Endodermal cell (in vitro differentiated cells): ENCODE measurements around the gene NBL1. TPM values are rescaled to one million over a fixed set of nuclear protein-coding genes. Genes with fewer than 3 reads are reported as not detected.
A peak's percentile ranks its signal among the peaks of the same experiment; 100 is the strongest.

Experiments
- DNase-seq: peaks from one replicate; pipeline ENCODE4 v3.0.0-alpha.2; 2017
- H3K27ac ChIP-seq: 2 replicates; pipeline ENCODE4 v1.5.1; 2013; ENCODE audit warnings: mild to moderate bottlenecking, low read depth, low read length, moderate library complexity
- H3K27me3 ChIP-seq: 2 replicates; pipeline ENCODE4 v1.6.1; 2013; ENCODE audit warnings: mild to moderate bottlenecking, low read length, moderate library complexity; ENCODE audit not compliant: insufficient read depth, control insufficient read depth, poor library complexity, severe bottlenecking
- H3K36me3 ChIP-seq: 2 replicates; pipeline ENCODE4 v1.7.0; 2013; ENCODE audit warnings: mild to moderate bottlenecking, low read length, moderate library complexity; ENCODE audit not compliant: control insufficient read depth, insufficient read depth
- H3K4me1 ChIP-seq: one replicate; pipeline ENCODE4 v1.7.0; 2013; ENCODE audit warnings: low read length; ENCODE audit not compliant: control insufficient read depth, insufficient read depth
- H3K4me3 ChIP-seq: 2 replicates; pipeline ENCODE4 v1.5.1; 2013; ENCODE audit warnings: mild to moderate bottlenecking, low read length, moderate library complexity
- H3K9ac ChIP-seq: 2 replicates; pipeline ENCODE4 v1.6.1; 2013; ENCODE audit warnings: mild to moderate bottlenecking, low read length, moderate library complexity; ENCODE audit not compliant: poor library complexity, severe bottlenecking; ENCODE audit errors: extremely low read depth
- H3K9me3 ChIP-seq: 2 replicates; pipeline ENCODE4 v1.6.1; 2013; ENCODE audit warnings: mild to moderate bottlenecking, low read length, moderate library complexity; ENCODE audit not compliant: control insufficient read depth
- H3K27ac Mint-ChIP-seq: 2 replicates; pipeline ENCODE4 v1.8.0; 2020; ENCODE audit warnings: mixed read lengths
- H3K27me3 Mint-ChIP-seq: 2 replicates; pipeline ENCODE4 v1.8.0; 2021; ENCODE audit warnings: mild to moderate bottlenecking, mixed read lengths; ENCODE audit not compliant: insufficient read depth
- H3K36me3 Mint-ChIP-seq: 2 replicates; pipeline ENCODE4 v1.8.0; 2020; ENCODE audit warnings: low read depth, mixed read lengths
- H3K4me1 Mint-ChIP-seq: 2 replicates; pipeline ENCODE4 v1.8.0; 2020; ENCODE audit warnings: mixed read lengths
- H3K4me3 Mint-ChIP-seq: 2 replicates; pipeline ENCODE4 v1.8.0; 2020; ENCODE audit warnings: mild to moderate bottlenecking, moderate library complexity, mixed read lengths
- H3K9me3 Mint-ChIP-seq: 2 replicates; pipeline ENCODE4 v1.8.0; 2020; ENCODE audit warnings: mild to moderate bottlenecking, mixed read lengths
- WGBS, 2 experiments: methylation state at CpG; one replicate each; pipeline versions ENCODE4 v1.1.5 to v1.1.7; 2013; ENCODE audit warnings: missing lambda C conversion rate in 2 of 2, mixed read lengths in 1 of 2; ENCODE audit not compliant: insufficient coverage in 1 of 2, insufficient read length in 1 of 2; 5-methylcytosine and 5-hydroxymethylcytosine counted together
- total RNA-seq, 2 donors: library from RNA; stranded (reverse); fragmentation: NEBNext Ultra II Directional in 1 of 2; extraction: Animal tissue kit (Norgen Biotek cat#: 25700) in 1 of 2; gene quantifications; 2 replicates in 1 of 2; 3 replicates in 1 of 2; pipeline ENCODE4 v1.2.1, GENCODE V29; 2021
- TF ChIP-seq, protein P1 (sequence below): fragments of 200-600 bp; sonication (generic); conservative IDR thresholded peaks from 2 replicates; pipeline ENCODE4 v1.5.0; 2021; ENCODE audit warnings: antibody characterized with exemption, mild to moderate bottlenecking

The NBL1 gene
- total RNA-seq, 2 donors from 2014 or later = 13.7 to 32.4 TPM

DNA sequence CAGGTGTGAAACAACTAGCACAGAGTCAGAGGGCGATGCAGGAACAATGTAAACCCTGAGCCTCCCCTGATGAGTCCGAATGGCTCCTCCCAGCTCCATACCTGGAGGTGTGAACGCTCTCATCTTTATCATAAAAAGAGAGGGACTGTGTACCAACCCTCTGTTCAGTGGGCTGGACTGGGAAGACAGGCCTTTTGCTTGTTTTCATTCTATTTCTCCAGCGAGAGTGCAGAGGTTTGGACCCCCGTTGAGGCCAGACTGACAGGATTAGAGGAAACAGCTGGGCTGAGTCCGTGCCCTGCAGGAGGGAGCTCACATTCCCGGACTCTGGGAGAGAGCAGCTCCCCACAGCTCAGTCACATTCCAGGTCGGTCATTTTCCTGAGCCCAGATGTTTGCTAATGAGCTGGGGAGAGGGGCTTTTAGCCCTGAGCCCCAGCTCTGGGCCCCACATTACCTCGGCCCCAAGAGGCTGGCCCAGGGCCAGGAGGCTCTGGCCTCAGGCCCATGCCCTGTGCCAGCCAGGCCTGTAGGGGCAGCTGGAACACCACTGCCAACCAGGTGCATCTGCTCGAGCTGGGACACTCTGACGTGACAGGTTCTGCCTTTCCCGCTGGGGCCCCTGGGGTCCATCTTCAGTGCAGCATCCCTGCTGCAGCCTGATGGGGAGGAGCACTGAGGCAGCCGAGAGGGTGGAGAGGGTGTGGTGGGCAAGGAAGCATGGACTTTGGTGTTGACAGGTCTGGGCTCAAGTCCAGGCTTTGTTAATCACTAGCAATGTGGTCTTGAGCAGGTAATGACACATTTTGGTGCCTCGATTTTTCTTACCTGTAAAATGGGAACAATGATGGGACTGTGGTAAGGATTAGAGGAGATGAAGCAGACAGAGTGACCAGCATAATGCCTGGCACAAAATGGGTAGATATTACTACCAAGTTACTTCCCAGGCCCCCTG lies 3.5 kb upstream of the NBL1 start:
- Histone ChIP-seq H3K9me3 (no peaks in the 10 kb centered on the region), H3K27ac (no peak overlapping the region), H3K4me1 (peaks cover 11% of the 10 kb centered on the region), H3K4me3 (no peak overlapping the region), H3K36me3 (no peaks in the 10 kb centered on the region), H3K9ac (peak overlapping the region; percentile 24), H3K27me3 (peaks cover 13% of the 10 kb centered on the region)
- 31 to 35% methylated on average over 7 to 14 of the region's 14 CpGs for WGBS, 2 experiments
- peaks cover 24% of the 10 kb centered on the region for H3K4me1 Mint-ChIP-seq
- no peaks in the 10 kb centered on the region for H3K9me3 Mint-ChIP-seq
- peak overlapping the region; percentile 85 for H3K27ac Mint-ChIP-seq
- TF ChIP-seq, protein P1, sequence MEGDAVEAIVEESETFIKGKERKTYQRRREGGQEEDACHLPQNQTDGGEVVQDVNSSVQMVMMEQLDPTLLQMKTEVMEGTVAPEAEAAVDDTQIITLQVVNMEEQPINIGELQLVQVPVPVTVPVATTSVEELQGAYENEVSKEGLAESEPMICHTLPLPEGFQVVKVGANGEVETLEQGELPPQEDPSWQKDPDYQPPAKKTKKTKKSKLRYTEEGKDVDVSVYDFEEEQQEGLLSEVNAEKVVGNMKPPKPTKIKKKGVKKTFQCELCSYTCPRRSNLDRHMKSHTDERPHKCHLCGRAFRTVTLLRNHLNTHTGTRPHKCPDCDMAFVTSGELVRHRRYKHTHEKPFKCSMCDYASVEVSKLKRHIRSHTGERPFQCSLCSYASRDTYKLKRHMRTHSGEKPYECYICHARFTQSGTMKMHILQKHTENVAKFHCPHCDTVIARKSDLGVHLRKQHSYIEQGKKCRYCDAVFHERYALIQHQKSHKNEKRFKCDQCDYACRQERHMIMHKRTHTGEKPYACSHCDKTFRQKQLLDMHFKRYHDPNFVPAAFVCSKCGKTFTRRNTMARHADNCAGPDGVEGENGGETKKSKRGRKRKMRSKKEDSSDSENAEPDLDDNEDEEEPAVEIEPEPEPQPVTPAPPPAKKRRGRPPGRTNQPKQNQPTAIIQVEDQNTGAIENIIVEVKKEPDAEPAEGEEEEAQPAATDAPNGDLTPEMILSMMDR = peak; percentile 58
- peaks cover 35% of the 10 kb centered on the region for H3K27me3 Mint-ChIP-seq
- H3K36me3 Mint-ChIP-seq = no peaks in the 10 kb centered on the region
- DNase-seq = peak; percentile 92
- no peak overlapping the region for H3K4me3 Mint-ChIP-seq

DNA sequence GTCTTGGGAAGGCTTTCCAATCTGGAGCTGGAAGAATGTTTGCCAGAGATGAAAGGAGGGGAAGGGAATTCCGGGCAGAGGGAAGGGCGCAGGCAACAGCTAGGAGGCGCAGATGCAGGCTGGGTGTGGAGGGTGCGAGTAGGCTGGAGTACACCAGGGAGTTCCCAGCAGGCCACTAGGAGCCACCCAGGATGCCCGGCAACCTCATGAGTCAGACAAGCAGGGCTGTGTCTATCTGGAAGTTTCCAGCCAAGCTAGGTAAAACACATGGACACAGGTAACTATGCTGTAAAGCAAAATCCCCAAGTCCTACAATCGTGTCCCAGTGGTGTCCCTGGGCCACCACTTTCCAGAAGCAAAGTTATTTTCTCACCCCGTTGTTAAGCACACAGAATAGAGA lies 990 bp upstream of the NBL1 start:
- Histone ChIP-seq H3K4me3 (peak overlapping the region; percentile 74), H3K9ac (peak overlapping the region; percentile 57), H3K9me3 (no peaks in the 10 kb centered on the region), H3K4me1 (peaks cover 11% of the 10 kb centered on the region), H3K36me3 (no peaks in the 10 kb centered on the region), H3K27ac (no peak overlapping the region), H3K27me3 (peaks cover 13% of the 10 kb centered on the region)
- peaks cover 43% of the 10 kb centered on the region for H3K27me3 Mint-ChIP-seq
- peak overlapping the region; percentile 65 for H3K4me3 Mint-ChIP-seq
- H3K9me3 Mint-ChIP-seq = no peaks in the 10 kb centered on the region
- TF ChIP-seq, protein P1 = peak; percentile 11
- WGBS, 2 experiments = 67 to 74% methylated on average over 6 to 7 of the region's 7 CpGs
- no peaks in the 10 kb centered on the region for H3K36me3 Mint-ChIP-seq
- H3K4me1 Mint-ChIP-seq = peaks cover 27% of the 10 kb centered on the region
- peak; percentile 62 for DNase-seq
- H3K27ac Mint-ChIP-seq = peak overlapping the region; percentile 53

DNA sequence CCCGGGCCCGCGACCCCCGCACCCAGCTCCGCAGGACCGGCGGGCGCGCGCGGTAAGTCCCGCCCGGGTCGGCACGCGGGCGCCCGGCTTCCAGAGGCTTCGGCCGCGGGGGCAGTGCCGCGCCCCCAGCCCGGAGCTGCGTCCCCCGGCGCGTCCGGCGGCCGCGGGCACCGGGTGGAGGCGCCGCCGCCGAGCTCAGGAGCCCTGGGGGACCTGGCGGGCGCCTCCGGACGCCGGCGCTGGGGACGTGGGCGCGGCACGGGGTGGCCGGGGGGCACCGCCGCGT lies 227 bp downstream of the NBL1 start:
- Histone ChIP-seq H3K4me1 (peaks cover 11% of the 10 kb centered on the region), H3K36me3 (no peaks in the 10 kb centered on the region), H3K4me3 (peak overlapping the region; percentile 86), H3K9ac (peak overlapping the region; percentile 82), H3K27ac (no peak overlapping the region), H3K27me3 (peaks cover 13% of the 10 kb centered on the region), H3K9me3 (no peaks in the 10 kb centered on the region)
- H3K27ac Mint-ChIP-seq = no peak overlapping the region
- H3K4me3 Mint-ChIP-seq = peak overlapping the region; percentile 86
- TF ChIP-seq, protein P1 = no peak
- no peak for DNase-seq
- H3K27me3 Mint-ChIP-seq = peaks cover 43% of the 10 kb centered on the region
- peaks cover 2% of the 10 kb centered on the region for H3K36me3 Mint-ChIP-seq
- 0% methylated on average over 51 of the region's 51 CpGs; no CpG with 5 or more reads in 1 of the 2 experiments for WGBS, 2 experiments
- peaks cover 27% of the 10 kb centered on the region for H3K4me1 Mint-ChIP-seq
- no peaks in the 10 kb centered on the region for H3K9me3 Mint-ChIP-seq
